ENCODE data around the gene CYP17A1.

DNA sequence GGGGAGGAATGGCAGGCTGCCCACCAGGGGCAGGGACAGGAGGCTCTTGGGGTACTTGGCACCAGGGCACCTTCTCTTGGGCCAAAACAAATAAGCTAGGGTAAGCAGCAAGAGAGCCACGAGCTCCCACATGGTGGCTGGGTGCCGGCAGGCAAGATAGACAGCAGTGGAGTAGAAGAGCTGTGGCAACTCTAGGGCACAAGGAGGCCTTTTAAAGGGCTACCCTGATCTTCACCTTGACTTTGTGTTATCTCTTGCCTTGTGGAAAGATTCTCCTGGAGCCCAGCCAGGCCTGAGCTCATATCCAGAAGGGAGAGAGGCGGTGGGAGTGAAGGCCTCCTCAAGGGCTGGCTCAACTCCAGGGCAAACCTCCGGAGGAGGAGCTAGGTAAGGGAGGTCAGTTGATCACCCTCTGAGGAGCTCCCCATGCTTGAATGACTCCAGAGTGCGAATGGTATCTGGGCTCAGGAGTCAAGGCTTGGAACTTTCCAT, at the start of gene CYP17A1:
- TF ChIP-seq, protein P1, sequence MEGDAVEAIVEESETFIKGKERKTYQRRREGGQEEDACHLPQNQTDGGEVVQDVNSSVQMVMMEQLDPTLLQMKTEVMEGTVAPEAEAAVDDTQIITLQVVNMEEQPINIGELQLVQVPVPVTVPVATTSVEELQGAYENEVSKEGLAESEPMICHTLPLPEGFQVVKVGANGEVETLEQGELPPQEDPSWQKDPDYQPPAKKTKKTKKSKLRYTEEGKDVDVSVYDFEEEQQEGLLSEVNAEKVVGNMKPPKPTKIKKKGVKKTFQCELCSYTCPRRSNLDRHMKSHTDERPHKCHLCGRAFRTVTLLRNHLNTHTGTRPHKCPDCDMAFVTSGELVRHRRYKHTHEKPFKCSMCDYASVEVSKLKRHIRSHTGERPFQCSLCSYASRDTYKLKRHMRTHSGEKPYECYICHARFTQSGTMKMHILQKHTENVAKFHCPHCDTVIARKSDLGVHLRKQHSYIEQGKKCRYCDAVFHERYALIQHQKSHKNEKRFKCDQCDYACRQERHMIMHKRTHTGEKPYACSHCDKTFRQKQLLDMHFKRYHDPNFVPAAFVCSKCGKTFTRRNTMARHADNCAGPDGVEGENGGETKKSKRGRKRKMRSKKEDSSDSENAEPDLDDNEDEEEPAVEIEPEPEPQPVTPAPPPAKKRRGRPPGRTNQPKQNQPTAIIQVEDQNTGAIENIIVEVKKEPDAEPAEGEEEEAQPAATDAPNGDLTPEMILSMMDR (IDR thresholded peaks at IDR 0.05; ENCODE audit: insufficient read depth, low read depth, low read length) = no peak
- no peak for TF ChIP-seq EZH2 (IDR thresholded peaks at IDR 0.05; ENCODE audit: insufficient read depth, low read length)
